ENCODE results near the gene ADAM8.
"Not testable (repeated sequence)": the region's sequence is repeated elsewhere in the genome, so short reads cannot be mapped to it uniquely, and the experiment has no call there.

- not testable (repeated sequence) for TF ChIP-seq NRF1 (IDR thresholded peaks at IDR 0.05; ENCODE audit: low read depth, low read length); EP300 (IDR thresholded peaks at IDR 0.05; ENCODE audit: borderline replicate concordance in 1 of 2, low read depth in 2 of 2, low read length in 2 of 2)
Measured at GRCh38 chr10:133322064-133322709, 45.5 kb upstream of the ADAM8 start.
